OCI-LY7 (cell line): ENCODE data around the gene PARD3B. TPM values are rescaled to one million over a fixed set of nuclear protein-coding genes. Genes with fewer than 3 reads are reported as not detected.

ENCODE experiments used
- BruUV-seq: library from RNA; stranded (reverse); fragments of 400-500 nt; replicated peaks from 2 replicates; lab custom pipeline; 2021; lab: Mats Ljungman, UMichigan
- CTCF ChIA-PET: fragments of 300-600 bp; sonication (Branson Sonifier 250); formaldehyde crosslinking; loops from one replicate; lab custom pipeline; 2022; ENCODE audit warnings: antibody characterized with exemption; ENCODE audit not compliant: unreplicated experiment; lab: Charles Lee
- POLR2A ChIA-PET: fragments of 300-600 bp; sonication (Branson Sonifier 250); formaldehyde crosslinking; loops from one replicate; lab custom pipeline; 2022; ENCODE audit warnings: antibody characterized with exemption; lab: Charles Lee
- DNase-seq: peaks from one replicate; pipeline ENCODE4 v3.0.0-alpha.2; 2015; ENCODE audit warnings: low spot score
- H2AFZ ChIP-seq: fragments of 200-600 bp; sonication (generic), shearing (Covaris generic); 2 replicates; pipeline ENCODE4 v1.6.1; 2014; ENCODE audit warnings: mild to moderate bottlenecking, antibody characterized with exemption, low read length, moderate library complexity
- H3K27ac ChIP-seq: fragments of 200-600 bp; sonication (generic); 2 replicates; pipeline ENCODE4 v1.5.1; 2014; ENCODE audit warnings: mixed run types, low read depth, mild to moderate bottlenecking, moderate library complexity, low read length, inconsistent platforms; ENCODE audit not compliant: poor library complexity, severe bottlenecking
- H3K36me3 ChIP-seq: fragments of 200-600 bp; sonication (generic); 2 replicates; pipeline ENCODE4 v1.6.1; 2014; ENCODE audit warnings: mild to moderate bottlenecking, antibody characterized with exemption, low read length, moderate library complexity, mixed read lengths; ENCODE audit not compliant: insufficient read depth
- H3K4me1 ChIP-seq: fragments of 200-600 bp; sonication (generic); 2 replicates; pipeline ENCODE4 v1.5.1; 2014; ENCODE audit warnings: mild to moderate bottlenecking, low read length; ENCODE audit not compliant: insufficient read depth, poor library complexity, severe bottlenecking
- H3K4me2 ChIP-seq: fragments of 200-600 bp; sonication (generic); 2 replicates; pipeline ENCODE4 v1.6.1; 2014; ENCODE audit warnings: mild to moderate bottlenecking, low read length
- H3K4me3 ChIP-seq: fragments of 200-600 bp; sonication (generic); 2 replicates; pipeline ENCODE4 v1.5.1; 2014; ENCODE audit warnings: mild to moderate bottlenecking, low read depth, low read length; ENCODE audit not compliant: poor library complexity, severe bottlenecking
- H3K79me2 ChIP-seq: fragments of 200-600 bp; sonication (generic); 2 replicates; pipeline ENCODE4 v1.6.1; 2016; ENCODE audit warnings: low read depth, mild to moderate bottlenecking, low read length, moderate library complexity, mixed read lengths; ENCODE audit not compliant: insufficient read depth
- H3K9me2 ChIP-seq: fragments of 200-600 bp; sonication (generic); 2 replicates; pipeline ENCODE4 v1.6.1; 2016; ENCODE audit warnings: mild to moderate bottlenecking, low read length, mixed read lengths; ENCODE audit not compliant: insufficient read depth
- H3K9me3 ChIP-seq: fragments of 200-600 bp; sonication (generic); 2 replicates; pipeline ENCODE4 v1.6.1; 2014; ENCODE audit warnings: mild to moderate bottlenecking, mixed run types, low read length, mixed read lengths
- H4K20me1 ChIP-seq: fragments of 200-600 bp; sonication (generic); 2 replicates; pipeline ENCODE4 v1.6.1; 2014; ENCODE audit warnings: mild to moderate bottlenecking, antibody characterized with exemption, low read length, moderate library complexity, mixed read lengths; ENCODE audit not compliant: insufficient read depth
- CTCF ChIP-seq: fragments of 200-600 bp; sonication (generic); conservative IDR thresholded peaks from 2 replicates; pipeline ENCODE4 v1.5.1; 2014; ENCODE audit warnings: mild to moderate bottlenecking, antibody characterized with exemption, low read length, moderate library complexity, mixed read lengths
- EZH2phosphoT487 ChIP-seq: fragments of 200-600 bp; sonication (generic); IDR thresholded peaks from 2 replicates; pipeline ENCODE4 v1.6.1; 2018; ENCODE audit warnings: low read depth, borderline replicate concordance, mild to moderate bottlenecking, mixed run types, antibody characterized with exemption, low read length, moderate library complexity, mixed read lengths
- intact Hi-C: fragments of 100-400 bp; cut with micrococcal nuclease; formaldehyde crosslinking; loops from one replicate; pipeline ENCODE4 v1.10.0; 2022; ENCODE audit not compliant: unreplicated experiment
- total RNA-seq, 2 experiments: library from RNA; depleted of rRNA in 1 of 2; stranded (reverse); fragments of >200 nt in 1 of 2; shearing (Covaris generic) in 1 of 2; gene quantifications; 2 replicates each; pipeline ENCODE4 v1.2.3, GENCODE V29; 2014 to 2022

PARD3B gene
- total RNA-seq, 2 experiments from 2014 or later = not detected

GRCh38 chr2:205661281-205661680 is 1116.0 kb downstream of the PARD3B start:
- intact Hi-C loops = no loop called here
- BruUV-seq = no TSS peak
- ChIA-PET POLR2A (no interaction called here), CTCF (no interaction called here)
- Histone ChIP-seq H2AFZ (no peak overlapping the region), H4K20me1 (no peaks in the 10 kb centered on the region), H3K4me1 (no peaks in the 10 kb centered on the region), H3K36me3 (no peaks in the 10 kb centered on the region), H3K27ac (no peak overlapping the region), H3K4me3 (no peak overlapping the region), H3K9me3 (no peaks in the 10 kb centered on the region), H3K4me2 (no peak overlapping the region), H3K9me2 (no peaks in the 10 kb centered on the region), H3K79me2 (no peaks in the 10 kb centered on the region)
- no peak for DNase-seq
- no peak for TF ChIP-seq EZH2phosphoT487
- no peak for TF ChIP-seq CTCF

GRCh38 chr2:205662206-205662965 is 1117.1 kb downstream of the PARD3B start:
- intact Hi-C loops = no loop called here
- no peak for DNase-seq
- Histone ChIP-seq H3K4me1 (no peaks in the 10 kb centered on the region), H3K9me2 (no peaks in the 10 kb centered on the region), H3K4me2 (no peak overlapping the region), H3K4me3 (no peak overlapping the region), H4K20me1 (no peaks in the 10 kb centered on the region), H3K9me3 (no peaks in the 10 kb centered on the region), H3K79me2 (no peaks in the 10 kb centered on the region), H3K27ac (no peak overlapping the region), H2AFZ (no peak overlapping the region), H3K36me3 (no peaks in the 10 kb centered on the region)
- CTCF ChIA-PET = no interaction called here
- POLR2A ChIA-PET = no interaction called here
- BruUV-seq = no TSS peak
- TF ChIP-seq EZH2phosphoT487 (no peak), CTCF (no peak)

GRCh38 chr2:205665791-205666190 is 1120.5 kb downstream of the PARD3B start:
- BruUV-seq = no TSS peak
- TF ChIP-seq CTCF (no peak), EZH2phosphoT487 (no peak)
- Histone ChIP-seq H3K4me2 (no peak overlapping the region), H3K4me3 (no peak overlapping the region), H3K9me3 (no peaks in the 10 kb centered on the region), H3K79me2 (no peaks in the 10 kb centered on the region), H3K36me3 (no peaks in the 10 kb centered on the region), H3K9me2 (no peaks in the 10 kb centered on the region), H3K27ac (no peak overlapping the region), H3K4me1 (no peaks in the 10 kb centered on the region), H2AFZ (no peak overlapping the region), H4K20me1 (no peaks in the 10 kb centered on the region)
- intact Hi-C loops = no loop called here
- CTCF ChIA-PET = no interaction called here
- DNase-seq = no peak
- POLR2A ChIA-PET = interaction anchor here (0.7 kb wide), 1 partner anchor 442 kb away, joined by 3 read pairs; no protein-coding TSS in a partner anchor
